B cell (primary cell): ENCODE data around the gene RAB7B. TPM values are rescaled to one million over a fixed set of nuclear protein-coding genes. Genes with fewer than 3 reads are reported as not detected.

Source experiments
- ATAC-seq: fragments of 200-7000 bp; cut with Tn5 transposase; one replicate; pipeline ENCODE4 v1.10.0; 2021; ENCODE audit warnings: low read depth, mild to moderate bottlenecking, moderate number of reproducible peaks, moderate library complexity
- CTCF ChIA-PET: fragments of 350-600 bp; sonication (Branson Sonifier 250); formaldehyde crosslinking; loops from one replicate; lab custom pipeline; 2021; ENCODE audit warnings: antibody characterized with exemption, inconsistent platforms; lab: Charles Lee
- POLR2A ChIA-PET: fragments of 350-600 bp; sonication (Branson Sonifier 250); formaldehyde crosslinking; loops from one replicate; lab custom pipeline; 2021; ENCODE audit warnings: antibody characterized with exemption; lab: Charles Lee
- DNase-seq: peaks from one replicate; pipeline ENCODE4 v3.0.0; 2013
- H2AFZ ChIP-seq: 2 replicates; pipeline ENCODE4 v1.6.1; 2012; ENCODE audit warnings: mild to moderate bottlenecking, low read depth, low read length; ENCODE audit not compliant: insufficient read depth, poor library complexity, severe bottlenecking
- H3K27ac ChIP-seq, 2 donors: 1 replicate in 1 of 2; 2 replicates in 1 of 2; pipeline ENCODE4 v1.5.1; 2012 to 2013; ENCODE audit warnings: low read length in 2 of 2, mild to moderate bottlenecking in 2 of 2, moderate library complexity in 1 of 2
- H3K27me3 ChIP-seq, 4 experiments: fragments of 200-600 bp in 1 of 4; sonication (generic) in 1 of 4; replicated peaks in 1 of 4; 1 replicate in 2 of 4; 2 replicates in 2 of 4; pipeline versions ENCODE4 v1.6.1 to v1.7.0; 2013 to 2016; ENCODE audit warnings: low read length in 3 of 4, mild to moderate bottlenecking in 2 of 4, mixed read lengths in 1 of 4, moderate library complexity in 1 of 4; ENCODE audit not compliant: insufficient read depth in 4 of 4, control insufficient read depth in 3 of 4; ENCODE audit errors: control extremely low read depth in 1 of 4
- H3K36me3 ChIP-seq, 2 experiments: replicated peaks in 1 of 2; 1 replicate in 1 of 2; 2 replicates in 1 of 2; pipeline versions ENCODE4 v1.6.1 to v1.7.1; 2013; ENCODE audit warnings: low read length in 1 of 2; ENCODE audit not compliant: insufficient read depth in 2 of 2, control insufficient read depth in 1 of 2; ENCODE audit errors: control extremely low read depth in 1 of 2, extremely low read depth in 1 of 2
- H3K4me1 ChIP-seq, 2 donors: fragments of 200-600 bp in 1 of 2; sonication (generic) in 1 of 2; 1 replicate in 1 of 2; 2 replicates in 1 of 2; pipeline versions ENCODE4 v1.5.1 to v1.6.1; 2013 to 2017; ENCODE audit warnings: low read length in 2 of 2; ENCODE audit not compliant: control insufficient read depth in 2 of 2, insufficient read depth in 2 of 2
- H3K4me2 ChIP-seq: replicated peaks from 2 replicates; pipeline ENCODE3; 2012; ENCODE audit warnings: mild to moderate bottlenecking, low read depth, low read length; ENCODE audit not compliant: poor library complexity, severe bottlenecking
- H3K4me3 ChIP-seq, 5 experiments: fragments of 200-600 bp in 1 of 5; sonication (generic) in 1 of 5; 1 replicate in 3 of 5; 2 replicates in 2 of 5; pipeline versions ENCODE4 v1.5.1 to v1.7.0; 2011 to 2016; ENCODE audit warnings: low read length in 4 of 5, mild to moderate bottlenecking in 4 of 5, low read depth in 2 of 5, control low read depth in 1 of 5, moderate library complexity in 1 of 5; ENCODE audit not compliant: insufficient read depth in 1 of 5; ENCODE audit errors: control extremely low read depth in 1 of 5, extremely low read depth in 1 of 5
- H3K79me2 ChIP-seq: fragments of 200-600 bp; sonication (generic); one replicate; pipeline ENCODE4 v1.6.0; 2016; ENCODE audit warnings: low read length; ENCODE audit not compliant: control insufficient read depth, insufficient read depth
- H3K9ac ChIP-seq: fragments of 200-600 bp; sonication (generic); 2 replicates; pipeline ENCODE4 v1.6.1; 2017; ENCODE audit warnings: mild to moderate bottlenecking, low read length, moderate library complexity
- H3K9me3 ChIP-seq, 3 donors: one replicate each; pipeline versions ENCODE4 v1.6.1 to v1.7.1; 2013; ENCODE audit warnings: low read length in 2 of 3; ENCODE audit not compliant: control insufficient read depth in 2 of 3, insufficient read depth in 1 of 3; ENCODE audit errors: control extremely low read depth in 1 of 3
- H4K20me1 ChIP-seq: 2 replicates; pipeline ENCODE4 v1.6.0; 2012; ENCODE audit warnings: mild to moderate bottlenecking, low read length; ENCODE audit not compliant: insufficient read depth, control insufficient read depth, poor library complexity, severe bottlenecking
- H3K27ac Mint-ChIP-seq: one replicate; pipeline ENCODE4 v1.8.0; 2021; ENCODE audit warnings: mixed read lengths
- H3K27me3 Mint-ChIP-seq: one replicate; pipeline ENCODE4 v1.8.0; 2021; ENCODE audit warnings: mixed read lengths
- H3K4me1 Mint-ChIP-seq: one replicate; pipeline ENCODE4 v1.8.0; 2021; ENCODE audit warnings: mixed read lengths
- H3K4me3 Mint-ChIP-seq: one replicate; pipeline ENCODE4 v1.8.0; 2021; ENCODE audit warnings: mixed read lengths
- H3K9me3 Mint-ChIP-seq: one replicate; pipeline ENCODE4 v1.8.0; 2022; ENCODE audit warnings: mixed read lengths; ENCODE audit not compliant: insufficient read depth
- CTCF ChIP-seq: fragments of 200-600 bp; IDR thresholded peaks from one replicate; pipeline ENCODE4 v1.8.0; 2022; ENCODE audit warnings: antibody characterized with exemption, mild to moderate bottlenecking
- EZH2 ChIP-seq: IDR thresholded peaks from 2 replicates; pipeline ENCODE4 v1.6.1; 2012; ENCODE audit warnings: borderline replicate concordance, low read depth, mild to moderate bottlenecking, moderate library complexity, low read length; ENCODE audit not compliant: insufficient read depth, poor library complexity, severe bottlenecking
- WGBS: methylation state at CpG from one replicate; pipeline ENCODE4 v1.1.5; 2013; ENCODE audit warnings: missing lambda C conversion rate; ENCODE audit not compliant: insufficient coverage; 5-methylcytosine and 5-hydroxymethylcytosine counted together
- intact Hi-C: fragments of 100-400 bp; cut with micrococcal nuclease; formaldehyde crosslinking; loops from one replicate; pipeline ENCODE4 v1.10.0; 2022
- polyA plus RNA-seq: library from polyadenylated mRNA; depleted of rRNA; stranded (reverse); fragments of >200 nt; gene quantifications from 2 replicates; pipeline ENCODE4 v1.2.3, GENCODE V29; 2012
- total RNA-seq, 2 donors: library from RNA; stranded (reverse); fragments of 120-200 nt in 1 of 2; gene quantifications; 1 replicate in 1 of 2; 2 replicates in 1 of 2; pipeline versions ENCODE4 v1.2.3 to v1.2.4, GENCODE V29; 2013 to 2022

The RAB7B gene
- total and polyA plus RNA-seq, 2 donors (not counting 1 experiment from before 2014, with no cell fraction given): not detected

GRCh38 chr1:206004826-206005225 is 1.6 kb upstream of the RAB7B start:
- POLR2A ChIA-PET: no interaction called here
- H3K36me3 ChIP-seq: no peaks in the 10 kb centered on the region
- ATAC-seq: no peak
- H3K27ac Mint-ChIP-seq: no peak overlapping the region
- H2AFZ ChIP-seq: no peak overlapping the region
- no peaks in the 10 kb centered on the region for H3K4me1 Mint-ChIP-seq
- no peak for TF ChIP-seq EZH2
- no peak for TF ChIP-seq CTCF
- no peaks in the 10 kb centered on the region for H3K79me2 ChIP-seq
- intact Hi-C loops: no loop called here
- no peak overlapping the region for H3K4me3 Mint-ChIP-seq
- H3K4me1 ChIP-seq: no peaks in the 10 kb centered on the region
- no peaks in the 10 kb centered on the region for H3K27me3 ChIP-seq
- H4K20me1 ChIP-seq: no peaks in the 10 kb centered on the region
- no peak overlapping the region for H3K4me2 ChIP-seq
- WGBS: 89% methylated on average over 12 of the region's 12 CpGs
- no peak overlapping the region for H3K4me3 ChIP-seq
- peaks cover 0 to 3% (median 0%) of the 10 kb centered on the region in 3 donors for H3K9me3 ChIP-seq
- H3K9me3 Mint-ChIP-seq: no peaks in the 10 kb centered on the region
- no peak overlapping the region for H3K27ac ChIP-seq
- H3K9ac ChIP-seq: no peak overlapping the region
- CTCF ChIA-PET: interaction anchor here (1.3 kb wide), 1 partner anchor 27 kb away, joined by 3 read pairs; no protein-coding TSS in a partner anchor
- no peak for DNase-seq
- no peaks in the 10 kb centered on the region for H3K27me3 Mint-ChIP-seq

GRCh38 chr1:206003854-206004800 is 932 bp upstream of the RAB7B start:
- DNase-seq: no peak

More at GRCh38 chr1:206003854-206004800, 932 bp upstream of the RAB7B start:
- Histone ChIP-seq H3K9ac (no peak overlapping the region), H3K36me3 (no peaks in the 10 kb centered on the region), H2AFZ (no peak overlapping the region), H3K4me2 (no peak overlapping the region), H3K4me1 (no peaks in the 10 kb centered on the region), H3K9me3 (peaks cover 0 to 3% (median 0%) of the 10 kb centered on the region in 3 donors), H3K27me3 (no peaks in the 10 kb centered on the region), H3K27ac (no peak overlapping the region), H3K79me2 (no peaks in the 10 kb centered on the region), H4K20me1 (no peaks in the 10 kb centered on the region), H3K4me3 (no peak overlapping the region)
- Mint-ChIP-seq H3K27ac (no peak overlapping the region), H3K9me3 (no peaks in the 10 kb centered on the region), H3K4me1 (no peaks in the 10 kb centered on the region), H3K4me3 (no peak overlapping the region), H3K27me3 (no peaks in the 10 kb centered on the region)
- 99% methylated on average over 7 of the region's 7 CpGs for WGBS
- ChIA-PET POLR2A (no interaction called here), CTCF (no interaction called here)
- no peak for ATAC-seq
- TF ChIP-seq EZH2: no peak
- TF ChIP-seq CTCF: no peak
- intact Hi-C loops: no loop called here
